Measurements from ENCODE around the gene MXD1. TPM values are rescaled to one million over a fixed set of nuclear protein-coding genes. Genes with fewer than 3 reads are reported as not detected.

The MXD1 gene
- total RNA-seq, 1 donor from 2014 or later = 4.6 TPM

- TF ChIP-seq CTCF (IDR thresholded peaks at IDR 0.05) = no peak
- Histone ChIP-seq H3K4me1 (no peaks in the 10 kb centered on the region), H3K27ac (no peak overlapping the region), H3K27me3 (no peaks in the 10 kb centered on the region), H3K9me3 (no peaks in the 10 kb centered on the region), H3K4me3 (no peak overlapping the region), H3K36me3 (peaks cover 33 to 53% of the 10 kb centered on the region in 2 donors)
- intact Hi-C loops (cut with DNase I) = no loop called here
- no peak for DNase-seq (ENCODE audit: low spot score in 2 of 2)
These were observed 28.3 kb downstream of the MXD1 start for GRCh38 chr2:69943000-69943842.

- Histone ChIP-seq H3K4me1 (no peaks in the 10 kb centered on the region), H3K36me3 (peaks cover 25 to 45% of the 10 kb centered on the region in 2 donors), H3K4me3 (no peak overlapping the region), H3K9me3 (no peaks in the 10 kb centered on the region), H3K27ac (no peak overlapping the region), H3K27me3 (no peaks in the 10 kb centered on the region)
- no peak for DNase-seq (ENCODE audit: low spot score in 2 of 2)
- intact Hi-C loops (cut with DNase I) = no loop called here
- no peak for TF ChIP-seq CTCF (IDR thresholded peaks at IDR 0.05)
These were observed 29.1 kb downstream of the MXD1 start for GRCh38 chr2:69943843-69944525.

- no peak overlapping the region for H3K27ac ChIP-seq
- H3K4me3 ChIP-seq = no peak overlapping the region
- TF ChIP-seq CTCF (IDR thresholded peaks at IDR 0.05) = no peak
- H3K9me3 ChIP-seq = no peaks in the 10 kb centered on the region
- intact Hi-C loops (cut with DNase I) = no loop called here
- DNase-seq (ENCODE audit: low spot score in 2 of 2) = no peak
- H3K27me3 ChIP-seq = no peaks in the 10 kb centered on the region
- H3K36me3 ChIP-seq = peaks cover 18 to 39% of the 10 kb centered on the region in 2 donors
- no peaks in the 10 kb centered on the region for H3K4me1 ChIP-seq
These were observed 29.8 kb downstream of the MXD1 start for GRCh38 chr2:69944756-69945155.

- Histone ChIP-seq H3K4me1 (no peaks in the 10 kb centered on the region), H3K9me3 (no peaks in the 10 kb centered on the region)
- no peak for DNase-seq (ENCODE audit: low spot score in 2 of 2)
These were observed 30.5 kb downstream of the MXD1 start for GRCh38 chr2:69945441-69945840.

GRCh38 chr2:69945941-69946340, 31.0 kb downstream of the MXD1 start:
- H3K27me3 ChIP-seq = no peaks in the 10 kb centered on the region
- no peak overlapping the region for H3K27ac ChIP-seq
- no peaks in the 10 kb centered on the region for H3K4me1 ChIP-seq
- H3K36me3 ChIP-seq = peaks cover 12 to 28% of the 10 kb centered on the region in 2 donors
- no peak overlapping the region for H3K4me3 ChIP-seq
- intact Hi-C loops (cut with DNase I) = no loop called here
- DNase-seq (ENCODE audit: low spot score in 2 of 2) = no peak
- no peak for TF ChIP-seq CTCF (IDR thresholded peaks at IDR 0.05)
- H3K9me3 ChIP-seq = no peaks in the 10 kb centered on the region

More at GRCh38 chr2:69945441-69945840, 30.5 kb downstream of the MXD1 start:
- no peak for TF ChIP-seq CTCF (IDR thresholded peaks at IDR 0.05)
- Histone ChIP-seq H3K36me3 (peaks cover 12 to 32% of the 10 kb centered on the region in 2 donors), H3K27me3 (no peaks in the 10 kb centered on the region), H3K27ac (no peak overlapping the region), H3K4me3 (no peak overlapping the region)
- intact Hi-C loops (cut with DNase I) = no loop called here

Measured in ascending aorta (tissue), 2 donors.